ENCODE measurements around the gene CORO7.

Gene CORO7

GRCh38 chr16:4416200-4417032 is at the start of gene CORO7:
Gene CORO7 (minus strand): TSS chr16:4416596. CDS start chr16:4416518, 78 bp downstream.
- DNase-seq (ENCODE audit: low read depth in 2 of 2): peak; percentile 97 to 98

GRCh38 chr16:4463522-4464163 is 47.2 kb upstream of the CORO7 start:
- no peak for DNase-seq (ENCODE audit: low read depth in 2 of 2)

DNA sequence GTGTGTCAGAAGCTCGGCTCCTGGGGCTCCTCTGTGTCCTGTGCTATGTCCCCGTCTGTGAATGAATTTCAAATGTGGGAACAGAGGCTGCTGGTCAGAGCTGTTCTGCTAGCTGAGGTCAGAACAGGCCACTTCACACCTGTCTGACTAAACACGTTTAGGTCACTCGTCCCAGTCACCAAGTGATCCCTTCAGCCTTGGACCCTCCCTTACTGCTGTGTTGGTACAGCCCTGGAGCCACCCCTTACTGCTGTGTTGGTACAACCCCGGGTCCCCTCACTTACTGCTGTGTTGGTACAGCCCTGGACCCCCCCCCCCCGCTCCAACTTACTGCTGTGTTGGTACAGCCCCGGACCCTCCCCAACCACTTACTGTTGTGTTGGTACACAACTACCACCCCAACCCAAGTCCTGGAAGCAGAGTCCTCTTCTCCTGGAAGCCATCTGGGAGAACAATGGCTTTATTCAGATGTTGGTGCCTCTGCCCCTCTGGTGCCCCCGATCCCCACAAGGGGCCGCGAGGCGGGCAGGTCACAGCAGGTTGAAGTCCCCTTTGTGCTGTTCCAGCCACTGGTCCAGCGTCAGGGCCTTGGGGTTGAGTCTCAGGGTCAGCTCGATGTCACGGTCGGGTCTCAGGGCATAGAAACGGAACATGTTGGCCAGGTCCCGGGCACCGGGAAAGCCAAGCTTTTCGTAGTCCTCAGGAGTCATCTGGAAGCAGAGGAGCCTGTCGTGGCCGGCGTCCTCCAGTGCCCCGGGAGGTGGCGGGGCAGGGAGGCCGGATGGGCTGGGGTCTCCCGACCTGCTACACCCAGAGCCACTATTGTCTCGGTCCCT is 45.1 kb upstream of the CORO7 start:
- DNase-seq (ENCODE audit: low read depth in 2 of 2): no peak

DNA sequence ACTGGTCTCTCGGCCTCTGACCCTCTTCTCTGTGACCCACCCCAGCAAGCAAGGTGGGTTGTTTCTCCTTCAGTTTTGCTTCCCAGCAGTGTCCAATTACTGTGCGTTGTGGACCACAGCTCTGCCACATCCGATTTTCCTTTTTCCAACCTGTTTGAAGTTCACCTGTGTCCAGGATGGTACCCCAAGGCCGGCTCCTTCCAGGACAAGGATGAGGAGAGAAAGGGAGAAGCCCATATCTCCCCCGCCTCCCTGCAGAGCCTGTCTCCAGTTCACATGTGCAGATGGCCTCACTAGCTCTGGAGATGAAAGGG is 44.5 kb upstream of the CORO7 start:
- no peak for DNase-seq (ENCODE audit: low read depth in 2 of 2)

DNA sequence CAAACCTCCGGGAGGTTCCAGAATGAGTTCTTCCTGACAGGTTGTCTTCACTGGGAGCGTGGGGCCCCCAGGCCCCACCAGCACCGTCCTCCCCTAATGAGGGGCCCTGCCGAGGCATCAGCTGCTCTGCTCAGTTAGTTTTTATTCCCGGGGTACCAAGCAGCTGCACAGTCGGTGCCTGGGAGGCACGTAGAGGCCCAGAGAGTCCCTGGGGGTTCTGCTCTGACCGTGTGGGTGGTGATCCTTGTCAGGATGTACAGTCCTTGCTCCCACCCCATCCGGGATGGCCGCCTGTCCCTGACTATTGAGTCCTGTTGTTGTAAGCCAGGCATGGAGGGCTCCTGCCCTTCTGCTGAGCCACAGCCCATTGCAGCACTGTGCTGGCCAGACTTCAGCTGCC is 39.6 kb upstream of the CORO7 start:
- no peak for DNase-seq (ENCODE audit: low read depth in 2 of 2)

- no peak for DNase-seq (ENCODE audit: low read depth in 2 of 2)
These were observed 38.7 kb upstream of the CORO7 start for GRCh38 chr16:4455081-4455480.

GRCh38 chr16:4454623-4455022 is 38.2 kb upstream of the CORO7 start:
- DNase-seq (ENCODE audit: low read depth in 2 of 2): no peak

GRCh38 chr16:4452674-4453073 is 36.3 kb upstream of the CORO7 start:
- DNase-seq (ENCODE audit: low read depth in 2 of 2): no peak

GRCh38 chr16:4450931-4451519 is 34.6 kb upstream of the CORO7 start:
- DNase-seq (ENCODE audit: low read depth in 2 of 2): no peak

DNA sequence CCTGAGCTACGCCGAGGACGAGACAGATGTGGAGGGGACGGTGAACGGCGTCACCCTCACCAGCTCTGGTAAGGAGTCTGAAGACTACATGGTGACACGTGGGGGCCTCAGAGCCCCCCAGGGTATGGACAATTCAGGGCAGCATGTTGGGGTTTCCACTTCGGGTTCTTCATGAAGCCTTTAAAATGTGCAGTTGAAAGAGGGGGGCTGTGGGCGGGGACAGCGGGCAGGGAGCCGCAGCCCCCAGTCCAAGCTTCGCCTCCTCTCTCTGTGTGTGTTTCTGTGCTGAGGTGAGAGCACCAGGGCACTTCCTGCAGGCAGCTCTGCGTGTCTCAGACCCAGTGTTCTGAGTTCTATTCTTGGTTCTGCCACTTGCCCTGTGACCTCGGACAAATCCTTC is 34.0 kb upstream of the CORO7 start:
- DNase-seq (ENCODE audit: low read depth in 2 of 2): no peak

- DNase-seq (ENCODE audit: low read depth in 2 of 2): no peak
These were observed 27.6 kb upstream of the CORO7 start for GRCh38 chr16:4443986-4444385.

DNA sequence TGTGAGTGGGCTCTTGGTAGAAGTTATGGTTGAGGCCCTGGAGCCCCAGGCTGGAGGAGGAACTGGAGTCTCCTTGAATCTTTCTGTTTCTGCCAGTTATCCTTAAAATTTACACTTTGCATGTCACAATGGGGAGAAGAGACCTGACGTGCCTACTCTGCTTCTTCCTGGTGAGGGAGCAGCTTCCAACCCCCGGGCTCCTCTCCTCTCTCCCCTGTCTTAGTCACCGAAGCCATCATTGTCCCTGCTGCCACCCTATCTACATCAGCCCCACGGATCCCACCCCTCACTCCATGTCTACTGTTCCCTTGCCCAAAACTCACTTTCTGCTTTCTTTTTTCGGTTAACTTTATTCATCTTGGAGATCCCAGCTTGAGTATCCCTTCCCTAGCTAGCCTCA is 26.9 kb upstream of the CORO7 start:
- no peak for DNase-seq (ENCODE audit: low read depth in 2 of 2)

- no peak for DNase-seq (ENCODE audit: low read depth in 2 of 2)
These were observed 26.0 kb upstream of the CORO7 start for GRCh38 chr16:4442371-4442770.

- no peak for DNase-seq (ENCODE audit: low read depth in 2 of 2)
These were observed 21.0 kb upstream of the CORO7 start for GRCh38 chr16:4437366-4437765.

- no peak for DNase-seq (ENCODE audit: low read depth in 2 of 2)
These were observed 19.1 kb upstream of the CORO7 start for GRCh38 chr16:4435337-4436067.

- no peak for DNase-seq (ENCODE audit: low read depth in 2 of 2)
These were observed 17.8 kb upstream of the CORO7 start for GRCh38 chr16:4433914-4434787.

GRCh38 chr16:4433228-4433627 is 16.8 kb upstream of the CORO7 start:
- no peak for DNase-seq (ENCODE audit: low read depth in 2 of 2)

- no peak for DNase-seq (ENCODE audit: low read depth in 2 of 2)
These were observed 14.6 kb upstream of the CORO7 start for GRCh38 chr16:4431023-4431422.

GRCh38 chr16:4428500-4428899 is 12.1 kb upstream of the CORO7 start:
- no peak for DNase-seq (ENCODE audit: low read depth in 2 of 2)

DNA sequence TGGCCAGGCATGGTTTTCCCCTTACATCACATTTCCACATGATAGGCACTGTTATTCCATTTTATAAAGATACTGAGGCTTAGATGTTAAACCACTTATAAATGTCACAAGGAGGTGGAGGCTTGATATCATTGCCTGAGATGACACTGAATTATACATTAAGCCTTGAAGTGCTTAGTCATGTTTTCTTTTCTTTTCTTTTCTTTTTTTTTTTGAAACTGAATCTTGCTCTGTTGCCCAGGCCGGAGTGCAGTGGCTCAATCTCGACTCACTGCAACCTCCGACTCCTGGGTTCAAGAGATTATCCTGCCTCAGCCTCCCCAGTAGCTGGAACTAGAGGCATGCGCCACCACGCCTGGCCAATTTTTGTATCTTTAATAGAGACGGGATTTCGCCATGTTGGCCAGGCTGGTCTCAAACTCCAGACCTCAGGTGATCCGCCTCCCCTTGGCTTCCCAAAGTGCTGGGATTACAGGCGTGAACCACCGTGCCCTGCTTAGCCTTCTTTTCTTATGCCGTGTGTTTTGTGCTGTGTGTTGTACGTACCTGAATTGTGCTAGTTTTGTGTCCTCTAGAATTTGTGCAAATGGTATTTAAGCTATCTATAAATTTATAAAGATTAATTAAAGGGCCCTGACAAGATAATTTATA is 10.5 kb upstream of the CORO7 start:
- DNase-seq (ENCODE audit: low read depth in 2 of 2): no peak
